GM21381 (cell line): ENCODE data around the gene CERS4.
"Not testable (repeated sequence)": the region's sequence is repeated elsewhere in the genome, so short reads cannot be mapped to it uniquely, and the experiment has no call there.

Experiments used
- ATAC-seq: cut with Tn5 transposase; IDR thresholded peaks from one replicate; pipeline ENCODE4 v1.9.1; 2021; ENCODE audit warnings: mild to moderate bottlenecking, moderate library complexity; ENCODE audit not compliant: unreplicated experiment

Gene CERS4

GRCh38 chr19:8259142-8259921 is 50.2 kb downstream of the CERS4 start:
- ATAC-seq: no peak

- no peak for ATAC-seq
Observed at GRCh38 chr19:8259922-8260247, 50.7 kb downstream of the CERS4 start.

- ATAC-seq: no peak
Observed at GRCh38 chr19:8261347-8261746, 52.2 kb downstream of the CERS4 start.

GRCh38 chr19:8261881-8262280 is 52.7 kb downstream of the CERS4 start:
- no peak for ATAC-seq

GRCh38 chr19:8262431-8262830 is 53.3 kb downstream of the CERS4 start:
- no peak for ATAC-seq

- not testable (repeated sequence) for ATAC-seq
Observed at GRCh38 chr19:8264248-8264647, 55.1 kb downstream of the CERS4 start.

- no peak for ATAC-seq
Observed at GRCh38 chr19:8265872-8266271, 56.7 kb downstream of the CERS4 start.

GRCh38 chr19:8269724-8270123 is 60.6 kb downstream of the CERS4 start:
- ATAC-seq: no peak

- ATAC-seq: not testable (repeated sequence)
Observed at GRCh38 chr19:8276508-8276907, 67.3 kb downstream of the CERS4 start.

- ATAC-seq: not testable (repeated sequence)
Observed at GRCh38 chr19:8291337-8291736, 82.2 kb downstream of the CERS4 start.

GRCh38 chr19:8302357-8302691 is 93.2 kb downstream of the CERS4 start:
- ATAC-seq: no peak

- no peak for ATAC-seq
Observed at GRCh38 chr19:8302734-8303133, 93.6 kb downstream of the CERS4 start.

- ATAC-seq: no peak
Observed at GRCh38 chr19:8304841-8305621, 95.9 kb downstream of the CERS4 start.

- no peak for ATAC-seq
Observed at GRCh38 chr19:8305798-8306197, 96.6 kb downstream of the CERS4 start.

- no peak for ATAC-seq
Observed at GRCh38 chr19:8306235-8307054, 97.3 kb downstream of the CERS4 start.

GRCh38 chr19:8307400-8307964 is 98.3 kb downstream of the CERS4 start:
- ATAC-seq: no peak

- peak; percentile 73 for ATAC-seq
Observed at GRCh38 chr19:8307965-8308866, 99.0 kb downstream of the CERS4 start, which contains the start of gene CD320. Gene CD320 (minus strand): TSS chr19:8308358. CDS start chr19:8308290, 68 bp downstream.

GRCh38 chr19:8308891-8309291 is 99.7 kb downstream of the CERS4 start:
- ATAC-seq: no peak

- ATAC-seq: no peak
Observed at GRCh38 chr19:8310342-8311055, 101.3 kb downstream of the CERS4 start.
